ENCODE measurements around the gene UBL3. TPM values are rescaled to one million over a fixed set of nuclear protein-coding genes. Genes with fewer than 3 reads are reported as not detected.

Gene UBL3
- total RNA-seq, 4 donors from 2014 or later: 18.2 to 37.5 (median 25.8) TPM

GRCh38 chr13:29722415-29722814 is 128.0 kb downstream of the UBL3 start:
- no peak overlapping the region for H3K27ac ChIP-seq
- no peak for TF ChIP-seq CTCF (IDR thresholded peaks at IDR 0.05)
- no peak for TF ChIP-seq POLR2A (IDR thresholded peaks at IDR 0.05)

DNA sequence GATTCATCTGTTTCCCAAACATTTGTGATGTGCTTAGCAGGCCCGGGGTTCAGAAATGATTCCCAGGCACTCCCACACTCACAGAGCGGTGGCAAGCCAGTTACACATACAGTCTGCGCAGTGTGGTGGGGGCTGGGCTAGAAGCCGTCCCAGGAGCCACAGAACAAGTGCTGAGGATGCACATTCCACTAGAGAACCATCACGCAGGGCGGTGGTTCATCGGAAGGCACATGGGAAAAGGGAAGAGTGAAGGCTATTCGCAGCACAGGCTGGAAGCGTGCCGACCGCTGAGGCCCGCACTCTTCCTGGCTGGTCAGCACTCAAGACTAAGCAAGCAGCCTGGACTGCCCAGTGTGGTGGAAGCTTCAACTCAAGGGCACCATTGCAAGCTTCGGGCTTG is 128.7 kb downstream of the UBL3 start:
- Histone ChIP-seq H3K9me3 (no peaks in the 10 kb centered on the region), H3K4me3 (no peak overlapping the region), H3K27me3 (no peaks in the 10 kb centered on the region), H3K27ac (no peak overlapping the region), H3K4me1 (no peaks in the 10 kb centered on the region), H3K36me3 (no peaks in the 10 kb centered on the region)
- TF ChIP-seq POLR2A (IDR thresholded peaks at IDR 0.05): no peak
- TF ChIP-seq CTCF (IDR thresholded peaks at IDR 0.05): no peak
- DNase-seq: no peak

More at GRCh38 chr13:29722415-29722814, 128.0 kb downstream of the UBL3 start:
- no peak overlapping the region for H3K4me3 ChIP-seq
- no peaks in the 10 kb centered on the region for H3K4me1 ChIP-seq
- no peak for DNase-seq
- no peaks in the 10 kb centered on the region for H3K27me3 ChIP-seq
- H3K36me3 ChIP-seq: no peaks in the 10 kb centered on the region
- no peaks in the 10 kb centered on the region for H3K9me3 ChIP-seq

- Histone ChIP-seq H3K4me1 (no peaks in the 10 kb centered on the region), H3K4me3 (no peak overlapping the region), H3K27ac (no peak overlapping the region), H3K36me3 (no peaks in the 10 kb centered on the region), H3K9me3 (peaks cover 0 to 6% (median 2%) of the 10 kb centered on the region in 4 donors), H3K27me3 (no peaks in the 10 kb centered on the region)
- no peak for TF ChIP-seq CTCF (IDR thresholded peaks at IDR 0.05)
- TF ChIP-seq POLR2A (IDR thresholded peaks at IDR 0.05): no peak
- DNase-seq: no peak
Measured at GRCh38 chr13:29718694-29719093, 131.7 kb downstream of the UBL3 start.

DNA sequence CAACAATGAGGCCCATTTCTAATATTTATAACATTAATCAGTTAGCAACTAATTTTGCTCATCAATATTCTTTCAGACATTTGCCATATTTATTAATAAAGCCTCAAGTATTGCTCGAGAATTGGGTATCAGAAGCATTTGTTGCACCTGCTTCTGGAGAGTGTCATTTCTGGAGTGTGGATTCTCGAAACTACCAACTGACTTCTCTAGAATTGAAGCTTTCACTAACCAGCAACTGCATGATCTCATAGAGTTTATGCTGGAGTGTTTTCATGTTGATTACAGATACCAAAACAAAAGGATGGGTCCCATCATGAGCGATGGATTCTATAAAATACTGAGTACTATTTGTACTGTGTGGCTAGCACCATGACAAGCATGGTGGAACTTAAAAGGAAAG is 133.9 kb downstream of the UBL3 start:
- peaks cover 0 to 6% (median 2%) of the 10 kb centered on the region in 4 donors for H3K9me3 ChIP-seq
- no peak for TF ChIP-seq CTCF (IDR thresholded peaks at IDR 0.05)
- no peak for TF ChIP-seq POLR2A (IDR thresholded peaks at IDR 0.05)
- H3K27me3 ChIP-seq: no peaks in the 10 kb centered on the region
- H3K27ac ChIP-seq: no peak overlapping the region
- DNase-seq: no peak
- H3K4me3 ChIP-seq: no peak overlapping the region
- no peaks in the 10 kb centered on the region for H3K4me1 ChIP-seq
- H3K36me3 ChIP-seq: no peaks in the 10 kb centered on the region

Small RNAs within 50 kb of the gene (small RNA-seq; reads per million reads assigned to genes)
- 0 reads per million in 2 donors for gene RF00017
- 0 reads per million in 2 donors for gene TIMM8BP1

Measured in Peyer's patch (tissue), 4 donors.